ENCODE data around the gene UBE2V1. TPM values are rescaled to one million over a fixed set of nuclear protein-coding genes. Genes with fewer than 3 reads are reported as not detected.
"Not testable (repeated sequence)": the region's sequence is repeated elsewhere in the genome, so short reads cannot be mapped to it uniquely, and the experiment has no call there.

Gene UBE2V1
- total RNA-seq, 1 donor from 2014 or later: 223 TPM

DNA sequence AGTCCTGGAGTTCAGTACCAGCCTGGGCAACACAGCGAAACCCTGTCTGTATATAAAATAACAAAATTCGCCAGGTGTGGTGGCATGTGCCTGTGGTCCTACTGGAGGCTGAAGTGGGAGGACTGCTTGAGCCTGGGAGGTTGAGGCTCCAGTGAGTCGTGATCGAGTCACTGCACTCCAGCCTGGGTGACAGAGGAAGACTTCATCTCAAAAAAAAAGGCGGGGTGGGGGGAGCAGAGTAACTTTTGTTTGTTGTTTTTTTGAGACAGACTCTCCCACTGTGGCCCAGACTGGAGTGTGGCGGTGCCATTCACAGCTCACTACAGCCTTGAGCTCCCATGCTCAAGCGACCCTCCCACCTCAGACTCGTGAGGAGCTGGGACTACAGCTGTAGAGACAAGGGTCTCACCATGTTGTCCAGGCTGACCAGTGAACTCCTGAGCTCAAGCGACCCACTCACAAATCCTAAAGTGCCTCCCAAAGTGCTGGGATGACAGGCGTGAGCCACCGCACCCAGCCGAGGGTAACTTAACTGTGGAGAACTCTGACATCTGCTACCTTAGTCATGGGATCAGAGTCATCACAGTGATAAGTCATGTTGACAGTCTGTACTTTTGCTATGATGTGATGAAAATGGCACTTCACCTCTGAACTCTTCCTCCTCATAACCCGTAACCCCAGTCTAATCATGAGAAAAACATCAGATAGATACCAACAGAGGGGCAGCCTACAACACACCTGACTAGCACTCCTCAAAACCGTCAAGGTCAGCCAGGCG lies 24.1 kb upstream of the UBE2V1 start:
- H3K4me1 Mint-ChIP-seq (ENCODE audit: unreplicated experiment): peaks cover 6% of the 10 kb centered on the region
- H3K27me3 Mint-ChIP-seq (ENCODE audit: unreplicated experiment): peaks cover 3% of the 10 kb centered on the region
- TF ChIP-seq, protein P1, sequence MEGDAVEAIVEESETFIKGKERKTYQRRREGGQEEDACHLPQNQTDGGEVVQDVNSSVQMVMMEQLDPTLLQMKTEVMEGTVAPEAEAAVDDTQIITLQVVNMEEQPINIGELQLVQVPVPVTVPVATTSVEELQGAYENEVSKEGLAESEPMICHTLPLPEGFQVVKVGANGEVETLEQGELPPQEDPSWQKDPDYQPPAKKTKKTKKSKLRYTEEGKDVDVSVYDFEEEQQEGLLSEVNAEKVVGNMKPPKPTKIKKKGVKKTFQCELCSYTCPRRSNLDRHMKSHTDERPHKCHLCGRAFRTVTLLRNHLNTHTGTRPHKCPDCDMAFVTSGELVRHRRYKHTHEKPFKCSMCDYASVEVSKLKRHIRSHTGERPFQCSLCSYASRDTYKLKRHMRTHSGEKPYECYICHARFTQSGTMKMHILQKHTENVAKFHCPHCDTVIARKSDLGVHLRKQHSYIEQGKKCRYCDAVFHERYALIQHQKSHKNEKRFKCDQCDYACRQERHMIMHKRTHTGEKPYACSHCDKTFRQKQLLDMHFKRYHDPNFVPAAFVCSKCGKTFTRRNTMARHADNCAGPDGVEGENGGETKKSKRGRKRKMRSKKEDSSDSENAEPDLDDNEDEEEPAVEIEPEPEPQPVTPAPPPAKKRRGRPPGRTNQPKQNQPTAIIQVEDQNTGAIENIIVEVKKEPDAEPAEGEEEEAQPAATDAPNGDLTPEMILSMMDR (IDR thresholded peaks at IDR 0.05; ENCODE audit: unreplicated experiment): no peak
- H3K9me3 Mint-ChIP-seq (ENCODE audit: unreplicated experiment): no peaks in the 10 kb centered on the region
- peaks cover 34% of the 10 kb centered on the region for H3K36me3 Mint-ChIP-seq (ENCODE audit: low read depth, unreplicated experiment)
- DNase-seq (ENCODE audit: low spot score): no peak
- H3K27ac Mint-ChIP-seq (ENCODE audit: unreplicated experiment): no peak overlapping the region
- H3K4me3 Mint-ChIP-seq (ENCODE audit: unreplicated experiment): no peak overlapping the region

- not testable (repeated sequence) for H3K4me1 Mint-ChIP-seq (ENCODE audit: unreplicated experiment); DNase-seq (ENCODE audit: low spot score); H3K4me3 Mint-ChIP-seq (ENCODE audit: unreplicated experiment); H3K27ac Mint-ChIP-seq (ENCODE audit: unreplicated experiment); H3K27me3 Mint-ChIP-seq (ENCODE audit: unreplicated experiment); H3K9me3 Mint-ChIP-seq (ENCODE audit: unreplicated experiment)
- peaks cover 41% of the 10 kb centered on the region for H3K36me3 Mint-ChIP-seq (ENCODE audit: low read depth, unreplicated experiment)
Observed at GRCh38 chr20:50135157-50135556, 22.2 kb upstream of the UBE2V1 start.

DNA sequence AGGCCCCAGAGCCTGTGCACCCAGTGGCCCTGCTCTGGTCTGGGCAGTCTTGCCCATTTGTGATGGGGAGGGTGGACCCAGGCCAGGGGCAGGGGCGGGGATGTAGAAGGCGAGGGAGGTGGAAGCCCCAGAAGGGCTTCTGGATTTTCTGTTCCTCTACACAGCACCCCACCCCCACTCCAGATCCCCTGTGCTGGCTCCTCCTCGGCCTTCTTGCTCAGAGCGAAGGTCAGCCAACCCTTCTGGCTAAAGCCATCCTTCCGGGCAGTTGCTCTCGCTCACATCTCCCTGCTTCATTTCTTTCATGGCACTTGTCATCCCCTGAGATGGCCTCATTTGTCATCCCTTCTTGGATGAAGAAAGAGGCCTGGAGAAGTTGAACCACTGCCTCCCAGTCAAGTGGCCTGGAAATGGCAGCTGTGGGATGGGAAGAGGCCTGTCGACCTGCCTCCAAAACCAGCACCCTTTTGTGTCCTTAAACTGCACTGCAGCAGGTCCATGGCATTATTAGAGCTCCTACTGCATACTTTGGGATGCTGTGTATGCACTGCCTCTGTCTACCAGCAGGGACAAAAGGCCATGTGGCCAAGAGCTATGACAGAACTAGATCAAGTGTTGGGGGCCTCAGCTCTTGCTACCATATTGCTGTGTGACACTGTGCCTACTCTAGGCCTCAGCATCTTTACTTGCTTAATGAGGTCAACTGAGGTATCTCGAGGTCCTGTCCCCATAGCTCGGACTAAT lies 20.7 kb upstream of the UBE2V1 start:
- Mint-ChIP-seq H3K9me3 (ENCODE audit: unreplicated experiment) (no peaks in the 10 kb centered on the region), H3K36me3 (ENCODE audit: low read depth, unreplicated experiment) (peaks cover 40% of the 10 kb centered on the region), H3K4me3 (ENCODE audit: unreplicated experiment) (no peak overlapping the region), H3K27me3 (ENCODE audit: unreplicated experiment) (peaks cover 2% of the 10 kb centered on the region), H3K4me1 (ENCODE audit: unreplicated experiment) (peaks cover 4% of the 10 kb centered on the region), H3K27ac (ENCODE audit: unreplicated experiment) (no peak overlapping the region)
- TF ChIP-seq, protein P1 (IDR thresholded peaks at IDR 0.05; ENCODE audit: unreplicated experiment): no peak
- DNase-seq (ENCODE audit: low spot score): no peak

DNA sequence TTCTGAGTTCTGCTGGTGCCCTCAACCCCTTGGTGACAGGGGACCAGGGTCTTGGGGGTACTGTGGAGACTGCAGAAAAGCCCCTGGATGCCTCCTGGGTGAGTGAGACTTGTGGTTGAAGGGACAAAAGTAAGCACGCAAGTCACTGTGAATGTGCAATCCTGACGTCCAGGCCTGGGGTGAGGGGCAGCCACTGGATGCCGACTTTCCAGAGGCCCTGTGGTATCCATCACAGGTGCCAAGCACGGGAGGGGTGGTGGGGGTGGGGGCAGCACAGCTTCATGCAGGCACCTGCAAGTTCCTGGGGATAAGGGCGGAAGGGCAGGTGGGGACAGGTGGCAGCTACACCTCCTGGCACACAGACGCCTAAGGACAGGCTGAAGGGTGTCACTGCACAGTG lies 20.1 kb upstream of the UBE2V1 start:
- TF ChIP-seq, protein P1 (IDR thresholded peaks at IDR 0.05; ENCODE audit: unreplicated experiment): no peak
- peaks cover 43% of the 10 kb centered on the region for H3K36me3 Mint-ChIP-seq (ENCODE audit: low read depth, unreplicated experiment)
- H3K4me3 Mint-ChIP-seq (ENCODE audit: unreplicated experiment): no peak overlapping the region
- H3K9me3 Mint-ChIP-seq (ENCODE audit: unreplicated experiment): no peaks in the 10 kb centered on the region
- H3K4me1 Mint-ChIP-seq (ENCODE audit: unreplicated experiment): peaks cover 4% of the 10 kb centered on the region
- H3K27me3 Mint-ChIP-seq (ENCODE audit: unreplicated experiment): peaks cover 5% of the 10 kb centered on the region
- DNase-seq (ENCODE audit: low spot score): no peak
- no peak overlapping the region for H3K27ac Mint-ChIP-seq (ENCODE audit: unreplicated experiment)

DNA sequence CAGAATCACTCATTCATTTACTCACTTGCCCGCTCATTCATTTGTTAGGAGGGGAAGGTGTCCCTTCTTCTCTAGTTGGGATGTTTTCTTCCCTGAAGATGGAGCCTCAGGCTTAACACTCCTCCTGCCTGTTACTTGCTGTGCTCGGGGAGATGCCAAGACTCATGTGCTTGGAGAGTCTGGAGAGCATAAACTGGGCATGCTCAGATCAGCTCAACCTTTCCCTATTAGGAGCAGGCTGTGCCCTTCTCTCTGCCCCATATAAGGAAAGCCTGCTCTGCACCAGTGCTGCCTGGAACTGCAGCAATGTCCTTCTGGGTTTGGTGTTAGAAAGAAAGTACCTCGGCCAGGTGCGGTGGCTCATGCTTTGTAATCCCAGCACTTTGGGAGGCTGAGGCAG lies 18.0 kb upstream of the UBE2V1 start:
- DNase-seq (ENCODE audit: low spot score): no peak
- Mint-ChIP-seq H3K36me3 (ENCODE audit: low read depth, unreplicated experiment) (peaks cover 41% of the 10 kb centered on the region), H3K27me3 (ENCODE audit: unreplicated experiment) (peaks cover 5% of the 10 kb centered on the region), H3K4me1 (ENCODE audit: unreplicated experiment) (peaks cover 10% of the 10 kb centered on the region), H3K4me3 (ENCODE audit: unreplicated experiment) (no peak overlapping the region), H3K27ac (ENCODE audit: unreplicated experiment) (no peak overlapping the region), H3K9me3 (ENCODE audit: unreplicated experiment) (no peaks in the 10 kb centered on the region)
- TF ChIP-seq, protein P1 (IDR thresholded peaks at IDR 0.05; ENCODE audit: unreplicated experiment): no peak

Data from endothelial cell (in vitro differentiated cells).